ENCODE results near the gene MRPL10. TPM values are rescaled to one million over a fixed set of nuclear protein-coding genes. Genes with fewer than 3 reads are reported as not detected.

MRPL10 gene
- total and polyA plus RNA-seq, 12 donors, result 44.2 to 72.3 (median 61.9) TPM

GRCh38 chr17:47844814-47845715, 13.7 kb upstream of the MRPL10 start:
- Histone ChIP-seq H3K27ac (no peak overlapping the region), H3K4me3 (no peak overlapping the region), H3K27me3 (peaks cover 16 to 61% (median 50%) of the 10 kb centered on the region in 7 donors), H3K4me1 (peaks cover 0 to 33% (median 13%) of the 10 kb centered on the region in 9 donors), H3K9me3 (no peaks in the 10 kb centered on the region), H3K36me3 (no peaks in the 10 kb centered on the region)
- DNase-seq, result no peak
- no peak for ATAC-seq
- WGBS, 2 donors, result 58 to 61% methylated on average over 4 of the region's 4 CpGs
- intact Hi-C loops (cut with DNase I), result loop anchor here (5.0 to 10.0 kb wide), 7 partner anchors 100 to 172 kb away; partner anchors contain the start of genes PNPO (in 4 of the 10) and CDK5RAP3 (in 1 of the 10)
- TF ChIP-seq, protein P1, sequence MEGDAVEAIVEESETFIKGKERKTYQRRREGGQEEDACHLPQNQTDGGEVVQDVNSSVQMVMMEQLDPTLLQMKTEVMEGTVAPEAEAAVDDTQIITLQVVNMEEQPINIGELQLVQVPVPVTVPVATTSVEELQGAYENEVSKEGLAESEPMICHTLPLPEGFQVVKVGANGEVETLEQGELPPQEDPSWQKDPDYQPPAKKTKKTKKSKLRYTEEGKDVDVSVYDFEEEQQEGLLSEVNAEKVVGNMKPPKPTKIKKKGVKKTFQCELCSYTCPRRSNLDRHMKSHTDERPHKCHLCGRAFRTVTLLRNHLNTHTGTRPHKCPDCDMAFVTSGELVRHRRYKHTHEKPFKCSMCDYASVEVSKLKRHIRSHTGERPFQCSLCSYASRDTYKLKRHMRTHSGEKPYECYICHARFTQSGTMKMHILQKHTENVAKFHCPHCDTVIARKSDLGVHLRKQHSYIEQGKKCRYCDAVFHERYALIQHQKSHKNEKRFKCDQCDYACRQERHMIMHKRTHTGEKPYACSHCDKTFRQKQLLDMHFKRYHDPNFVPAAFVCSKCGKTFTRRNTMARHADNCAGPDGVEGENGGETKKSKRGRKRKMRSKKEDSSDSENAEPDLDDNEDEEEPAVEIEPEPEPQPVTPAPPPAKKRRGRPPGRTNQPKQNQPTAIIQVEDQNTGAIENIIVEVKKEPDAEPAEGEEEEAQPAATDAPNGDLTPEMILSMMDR (IDR thresholded peaks at IDR 0.05), result peak in 2 of 9 donors; percentile 8 to 10

DNA sequence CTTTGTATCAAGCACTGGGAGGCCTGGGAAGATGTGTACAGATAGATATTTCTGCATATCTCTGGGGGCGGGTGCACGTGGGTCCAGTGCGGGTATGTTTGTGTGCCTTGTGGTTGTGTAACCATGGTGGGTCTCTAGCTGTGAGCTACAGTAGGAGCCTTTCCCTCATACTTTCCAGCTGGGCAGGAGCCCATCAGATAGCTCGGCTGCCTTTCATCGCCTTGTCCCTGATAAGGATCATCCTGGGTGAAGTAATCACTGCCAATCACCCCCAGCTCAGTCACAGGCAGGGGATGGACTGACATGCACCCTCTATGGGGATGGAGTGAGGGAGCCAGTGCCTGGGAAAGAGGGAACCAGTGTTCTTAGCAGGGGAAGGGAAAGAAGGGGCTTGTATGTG, 12.9 kb upstream of the MRPL10 start:
- WGBS, 2 donors, result 59% methylated on average over 5 of the region's 5 CpGs
- Histone ChIP-seq H3K27me3 (peaks cover 16 to 53% (median 45%) of the 10 kb centered on the region in 7 donors), H3K36me3 (no peaks in the 10 kb centered on the region), H3K27ac (no peak overlapping the region), H3K4me1 (peaks cover 0 to 40% (median 20%) of the 10 kb centered on the region in 9 donors), H3K9me3 (no peaks in the 10 kb centered on the region), H3K4me3 (no peak overlapping the region)
- ATAC-seq (no peak), DNase-seq (no peak)
- intact Hi-C loops (cut with DNase I), result loop anchor here (5.0 to 10.0 kb wide), 6 partner anchors 101 to 173 kb away; partner anchors contain the start of genes PNPO (in 4 of the 10) and CDK5RAP3 (in 1 of the 10)
- TF ChIP-seq, protein P1 (IDR thresholded peaks at IDR 0.05), result no peak

DNA sequence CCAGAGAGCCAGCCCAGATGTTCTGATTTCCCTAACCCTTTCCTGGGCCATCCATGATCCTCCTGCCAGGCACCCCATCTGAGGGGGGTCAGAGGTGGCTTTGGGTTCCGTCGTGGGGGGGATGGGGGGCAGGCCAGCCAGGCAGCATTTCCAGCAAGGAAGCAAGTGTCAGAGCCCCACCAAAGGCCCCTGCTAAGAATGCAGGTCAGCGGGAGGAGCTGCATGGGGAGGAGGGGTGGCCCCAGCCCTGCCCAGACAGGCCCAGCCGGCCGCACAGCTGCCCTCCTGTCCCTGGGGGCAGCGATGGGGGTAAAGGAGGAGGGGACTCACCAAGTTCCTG, 12.0 kb upstream of the MRPL10 start:
- H3K9me3 ChIP-seq, result no peaks in the 10 kb centered on the region
- WGBS, 2 donors, result 25 to 32% methylated on average over 6 of the region's 6 CpGs
- intact Hi-C loops (cut with DNase I), result loop anchor here (2.0 to 10.0 kb wide), 9 partner anchors 45 to 174 kb away; partner anchors contain the start of genes PNPO (in 4 of the 10) and CDK5RAP3 (in 3 of the 10)
- DNase-seq (no peak), ATAC-seq (no peak)
- no peak overlapping the region for H3K27ac ChIP-seq
- H3K4me3 ChIP-seq, result no peak overlapping the region
- peaks cover 0 to 7% (median 0%) of the 10 kb centered on the region in 9 donors for H3K36me3 ChIP-seq
- TF ChIP-seq, protein P1 (IDR thresholded peaks at IDR 0.05), result peak in 2 of 9 donors; percentile 5 to 22
- H3K27me3 ChIP-seq, result peaks cover 16 to 44% (median 40%) of the 10 kb centered on the region in 7 donors
- H3K4me1 ChIP-seq, result peaks cover 0 to 40% (median 20%) of the 10 kb centered on the region in 9 donors

DNA sequence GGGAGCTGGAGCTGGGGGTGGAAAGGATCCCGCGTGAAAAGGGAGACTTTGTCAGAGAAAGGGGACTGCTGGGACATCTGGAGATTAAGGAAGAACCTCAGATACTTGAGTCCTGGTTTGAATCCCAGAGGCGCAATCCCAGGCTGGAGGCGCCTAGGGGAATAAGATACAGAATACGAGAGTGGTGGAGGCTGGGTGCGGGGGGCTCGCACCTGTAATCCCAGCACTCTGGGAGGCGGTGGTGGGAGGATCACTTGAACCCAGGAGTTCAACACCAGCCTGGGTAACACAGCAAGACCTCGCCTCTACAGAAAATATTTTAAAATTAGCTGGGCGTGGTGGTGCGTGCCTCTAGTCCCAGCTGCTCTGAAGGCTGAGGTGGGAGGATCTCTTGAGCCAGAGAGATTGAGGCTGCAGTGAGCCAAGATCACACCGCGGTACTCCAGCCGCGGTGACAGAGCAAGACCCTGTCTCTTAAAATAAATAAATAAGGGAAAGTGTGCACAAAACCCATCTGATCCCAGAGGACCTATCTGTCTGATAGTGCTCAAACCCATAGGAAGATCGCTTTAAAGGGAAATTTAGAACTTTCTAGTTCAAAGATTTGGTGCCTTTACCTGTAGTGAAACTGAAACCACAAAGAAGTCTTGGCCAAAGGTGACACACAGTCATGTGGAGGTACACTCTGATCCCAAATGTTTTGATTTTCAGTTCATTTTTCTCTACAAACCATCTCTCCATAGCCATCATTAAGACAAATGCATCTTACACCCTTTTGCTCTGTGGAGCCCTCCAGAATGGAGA, 10.3 kb upstream of the MRPL10 start:
- ATAC-seq (peak in 1 of 8 donors; percentile 1), DNase-seq (no peak)
- peaks cover 3 to 28% (median 23%) of the 10 kb centered on the region in 7 donors for H3K27me3 ChIP-seq
- peaks cover 0 to 44% (median 21%) of the 10 kb centered on the region in 9 donors for H3K4me1 ChIP-seq
- intact Hi-C loops (cut with DNase I), result loop anchor here (1.0 to 10.0 kb wide), 11 partner anchors 47 to 176 kb away; partner anchors contain the start of genes CDK5RAP3 (in 6 of the 10) and PNPO (in 4 of the 10)
- H3K4me3 ChIP-seq, result peak overlapping the region in 7 of 10 donors; percentile 72 to 92 (median 76)
- peak overlapping the region in 8 of 10 donors; percentile 65 to 89 (median 78) for H3K27ac ChIP-seq
- TF ChIP-seq, protein P1 (IDR thresholded peaks at IDR 0.05), result peak in 1 of 9 donors; percentile 1
- H3K36me3 ChIP-seq, result peaks cover 0 to 23% (median 0%) of the 10 kb centered on the region in 9 donors
- no peaks in the 10 kb centered on the region for H3K9me3 ChIP-seq
- 63 to 64% methylated on average over 16 of the region's 16 CpGs for WGBS, 2 donors
